Smooth muscle cell (in vitro differentiated cells): Measurements from ENCODE around the gene SLC13A3. TPM values are rescaled to one million over a fixed set of nuclear protein-coding genes. Genes with fewer than 3 reads are reported as not detected.

Experiments
- DNase-seq: peaks from one replicate; lab custom pipeline; 2025; ENCODE audit not compliant: unreplicated experiment; lab: John Stamatoyannopoulos, UW
- H2AFZ ChIP-seq: fragments of 200-600 bp; sonication (generic); 2 replicates; pipeline ENCODE4 v1.6.0; 2016; ENCODE audit warnings: antibody characterized with exemption, low read depth, mild to moderate bottlenecking
- H3F3A ChIP-seq: fragments of 200-600 bp; sonication (generic); 2 replicates; pipeline ENCODE4 v1.6.0; 2017; ENCODE audit warnings: antibody characterized with exemption, low read depth
- H3K27ac ChIP-seq: fragments of 200-600 bp; sonication (generic); 2 replicates; pipeline ENCODE4 v1.5.1; 2016; ENCODE audit warnings: low read depth, mild to moderate bottlenecking
- H3K27me3 ChIP-seq: fragments of 200-600 bp; sonication (generic); 2 replicates; pipeline ENCODE4 v1.6.1; 2016; ENCODE audit warnings: low read depth, mild to moderate bottlenecking
- H3K36me3 ChIP-seq: fragments of 200-600 bp; sonication (generic); 2 replicates; pipeline ENCODE4 v1.5.1; 2016; ENCODE audit warnings: low read depth
- H3K4me1 ChIP-seq: fragments of 200-600 bp; sonication (generic); 2 replicates; pipeline ENCODE4 v1.5.1; 2016; ENCODE audit warnings: low read depth
- H3K4me2 ChIP-seq: fragments of 200-600 bp; sonication (generic); 2 replicates; pipeline ENCODE4 v1.6.0; 2016; ENCODE audit warnings: mild to moderate bottlenecking
- H3K4me3 ChIP-seq: fragments of 200-600 bp; sonication (generic); 2 replicates; pipeline ENCODE4 v1.5.1; 2016; ENCODE audit warnings: mild to moderate bottlenecking
- H3K79me2 ChIP-seq: fragments of 200-600 bp; sonication (generic); 2 replicates; pipeline ENCODE4 v1.6.0; 2016; ENCODE audit warnings: low read depth, mild to moderate bottlenecking
- H3K9ac ChIP-seq: fragments of 200-600 bp; sonication (generic); 2 replicates; pipeline ENCODE4 v1.6.0; 2016; ENCODE audit warnings: low read depth
- H3K9me3 ChIP-seq: fragments of 200-600 bp; sonication (generic); replicated peaks from 2 replicates; pipeline ENCODE4 v1.5.1; 2016; ENCODE audit warnings: low read depth
- H4K20me1 ChIP-seq: fragments of 200-600 bp; sonication (generic); 2 replicates; pipeline ENCODE4 v1.6.0; 2016; ENCODE audit warnings: low read depth
- WGBS: methylation state at CpG from one replicate; pipeline ENCODE4 v1.1.7; 2016; ENCODE audit warnings: low lambda C conversion rate; 5-methylcytosine and 5-hydroxymethylcytosine counted together
- polyA plus RNA-seq: library from polyadenylated mRNA; unstranded; fragments of >200 nt; fragmentation: Nextera tagmentation; extraction: Ambion mirVana; gene quantifications from 2 replicates; pipeline ENCODE4 v1.2.1, GENCODE V29; 2016
- total RNA-seq: library from RNA; depleted of rRNA; stranded (reverse); fragments of >200 nt; gene quantifications from 2 replicates; pipeline ENCODE4 v1.2.3, GENCODE V29; 2014
- TF ChIP-seq, protein P1 (sequence below): fragments of 200-600 bp; sonication (generic); IDR thresholded peaks from 2 replicates; pipeline ENCODE4 v1.5.1; 2017; ENCODE audit warnings: borderline replicate concordance, mild to moderate bottlenecking, antibody characterized with exemption; ENCODE audit not compliant: insufficient read depth, poor library complexity, severe bottlenecking

SLC13A3 gene
- total and polyA plus RNA-seq, 2 experiments from 2014 or later = 6.4 to 7.7 TPM

DNA sequence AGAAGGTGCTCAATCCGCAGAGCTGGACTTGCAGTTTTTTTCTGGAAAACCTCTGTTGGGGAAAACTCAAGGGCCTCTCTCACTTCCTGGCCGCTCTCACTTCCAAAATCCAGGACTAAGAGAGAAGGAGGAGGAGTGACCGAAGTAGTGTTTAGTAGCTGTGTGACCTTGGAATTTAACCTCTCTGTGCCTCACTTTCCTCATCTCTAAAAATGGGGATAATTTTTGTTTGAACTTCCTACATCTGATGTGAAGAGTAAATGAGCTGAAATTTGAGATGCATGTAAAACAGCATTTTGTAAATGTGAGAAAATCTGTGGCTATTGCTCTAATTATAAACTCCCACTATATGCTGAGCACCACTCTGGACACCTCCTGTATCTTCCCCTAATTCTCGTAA is 5.1 kb downstream of the SLC13A3 start:
- no peaks in the 10 kb centered on the region for H3K9me3 ChIP-seq
- H3K27ac ChIP-seq = no peak overlapping the region
- peaks cover 6% of the 10 kb centered on the region for H3K4me1 ChIP-seq
- H3K9ac ChIP-seq = no peak overlapping the region
- no peak overlapping the region for H3K4me2 ChIP-seq
- no peaks in the 10 kb centered on the region for H3K79me2 ChIP-seq
- WGBS = 90% methylated on average over 4 of the region's 4 CpGs
- no peak for DNase-seq
- no peaks in the 10 kb centered on the region for H3K36me3 ChIP-seq
- no peaks in the 10 kb centered on the region for H3F3A ChIP-seq
- TF ChIP-seq, protein P1, sequence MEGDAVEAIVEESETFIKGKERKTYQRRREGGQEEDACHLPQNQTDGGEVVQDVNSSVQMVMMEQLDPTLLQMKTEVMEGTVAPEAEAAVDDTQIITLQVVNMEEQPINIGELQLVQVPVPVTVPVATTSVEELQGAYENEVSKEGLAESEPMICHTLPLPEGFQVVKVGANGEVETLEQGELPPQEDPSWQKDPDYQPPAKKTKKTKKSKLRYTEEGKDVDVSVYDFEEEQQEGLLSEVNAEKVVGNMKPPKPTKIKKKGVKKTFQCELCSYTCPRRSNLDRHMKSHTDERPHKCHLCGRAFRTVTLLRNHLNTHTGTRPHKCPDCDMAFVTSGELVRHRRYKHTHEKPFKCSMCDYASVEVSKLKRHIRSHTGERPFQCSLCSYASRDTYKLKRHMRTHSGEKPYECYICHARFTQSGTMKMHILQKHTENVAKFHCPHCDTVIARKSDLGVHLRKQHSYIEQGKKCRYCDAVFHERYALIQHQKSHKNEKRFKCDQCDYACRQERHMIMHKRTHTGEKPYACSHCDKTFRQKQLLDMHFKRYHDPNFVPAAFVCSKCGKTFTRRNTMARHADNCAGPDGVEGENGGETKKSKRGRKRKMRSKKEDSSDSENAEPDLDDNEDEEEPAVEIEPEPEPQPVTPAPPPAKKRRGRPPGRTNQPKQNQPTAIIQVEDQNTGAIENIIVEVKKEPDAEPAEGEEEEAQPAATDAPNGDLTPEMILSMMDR = no peak
- peaks cover 21% of the 10 kb centered on the region for H3K27me3 ChIP-seq
- H2AFZ ChIP-seq = no peak overlapping the region
- no peaks in the 10 kb centered on the region for H4K20me1 ChIP-seq
- no peak overlapping the region for H3K4me3 ChIP-seq

DNA sequence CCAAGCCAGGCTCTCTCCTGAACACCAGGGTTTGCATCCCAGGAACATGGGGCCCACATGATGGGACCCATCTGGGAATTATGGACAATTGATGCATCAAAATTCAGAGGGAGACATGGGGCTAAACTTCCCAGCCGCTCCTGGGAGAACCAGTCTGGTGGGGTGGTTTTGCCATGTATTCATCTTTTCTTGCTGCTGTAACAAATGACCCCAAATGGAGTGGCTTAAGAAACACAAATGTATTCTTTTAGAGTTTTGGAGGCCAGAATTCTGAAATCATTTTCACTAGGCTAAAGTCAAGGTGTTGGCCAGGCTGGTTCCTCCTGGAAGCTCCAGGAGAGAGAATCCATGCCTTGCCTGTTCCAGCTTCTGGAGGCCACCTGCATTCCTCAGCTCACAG is 6.5 kb downstream of the SLC13A3 start:
- TF ChIP-seq, protein P1 = no peak
- WGBS = 88% methylated on average over 1 of the region's 1 CpG
- no peaks in the 10 kb centered on the region for H3K36me3 ChIP-seq

DNA sequence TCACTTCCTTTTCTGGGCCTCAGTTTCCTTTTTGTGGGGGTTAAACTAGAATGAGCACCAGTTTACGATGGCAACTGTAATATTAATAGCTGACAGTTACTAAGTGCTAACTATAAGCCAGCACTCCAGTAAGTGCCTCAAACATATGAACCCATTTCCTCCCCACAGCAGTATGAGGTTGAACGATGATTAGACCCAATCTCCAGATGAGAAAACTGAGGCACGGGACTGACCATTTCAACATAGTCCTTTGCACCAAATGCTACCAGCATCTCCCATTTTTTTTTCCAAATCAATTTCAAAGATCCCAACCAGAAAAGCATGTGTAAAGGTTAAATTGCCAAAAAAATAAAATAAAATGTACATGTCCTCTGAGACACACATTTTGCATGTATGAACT is 7.1 kb downstream of the SLC13A3 start:
- Histone ChIP-seq H3K4me1 (peaks cover 6% of the 10 kb centered on the region), H3K79me2 (no peaks in the 10 kb centered on the region), H3K36me3 (no peaks in the 10 kb centered on the region), H3K4me3 (no peak overlapping the region), H3K4me2 (no peak overlapping the region), H3K27me3 (peaks cover 2% of the 10 kb centered on the region), H3K9ac (no peak overlapping the region), H4K20me1 (no peaks in the 10 kb centered on the region), H3K27ac (no peak overlapping the region), H2AFZ (no peak overlapping the region), H3K9me3 (no peaks in the 10 kb centered on the region), H3F3A (no peaks in the 10 kb centered on the region)
- TF ChIP-seq, protein P1 = no peak
- 99% methylated on average over 3 of the region's 3 CpGs for WGBS
- DNase-seq = no peak

More for the DNA sequence above, 6.5 kb downstream of the SLC13A3 start:
- H4K20me1 ChIP-seq = no peaks in the 10 kb centered on the region
- H3F3A ChIP-seq = no peaks in the 10 kb centered on the region
- H3K27ac ChIP-seq = no peak overlapping the region
- no peak for DNase-seq
- no peak overlapping the region for H3K9ac ChIP-seq
- no peak overlapping the region for H3K4me2 ChIP-seq
- peaks cover 8% of the 10 kb centered on the region for H3K27me3 ChIP-seq
- H3K4me1 ChIP-seq = peaks cover 6% of the 10 kb centered on the region
- no peak overlapping the region for H3K4me3 ChIP-seq
- H2AFZ ChIP-seq = no peak overlapping the region
- no peaks in the 10 kb centered on the region for H3K9me3 ChIP-seq
- no peaks in the 10 kb centered on the region for H3K79me2 ChIP-seq

DNA sequence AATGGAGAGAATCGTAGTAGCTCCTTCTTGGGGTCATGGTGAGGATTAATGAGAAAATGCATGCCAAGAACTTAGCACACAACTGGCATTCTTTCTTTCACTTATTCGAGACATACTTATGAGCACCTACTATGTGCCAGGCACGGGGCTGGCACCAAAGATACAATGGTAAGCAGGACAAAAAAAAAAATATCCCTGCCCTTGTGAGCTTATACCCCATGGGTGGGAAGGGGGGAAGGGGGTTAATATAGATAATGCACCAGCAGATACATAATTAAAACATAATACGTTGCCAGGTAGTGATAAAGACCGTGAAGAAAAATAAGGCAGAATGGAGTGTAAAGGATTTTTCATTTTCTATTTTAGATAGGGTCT is 8.3 kb downstream of the SLC13A3 start:
- no peaks in the 10 kb centered on the region for H3K36me3 ChIP-seq
- TF ChIP-seq, protein P1 = no peak
- no peaks in the 10 kb centered on the region for H3K79me2 ChIP-seq
- no peak overlapping the region for H2AFZ ChIP-seq
- no peak overlapping the region for H3K4me3 ChIP-seq
- H3K9ac ChIP-seq = no peak overlapping the region
- peaks cover 8% of the 10 kb centered on the region for H3K4me1 ChIP-seq
- H3K27ac ChIP-seq = no peak overlapping the region
- H3K4me2 ChIP-seq = no peak overlapping the region
- H3K9me3 ChIP-seq = no peaks in the 10 kb centered on the region
- DNase-seq = no peak
- no peaks in the 10 kb centered on the region for H4K20me1 ChIP-seq
- WGBS = 94% methylated on average over 5 of the region's 5 CpGs
- no peaks in the 10 kb centered on the region for H3K27me3 ChIP-seq
- no peaks in the 10 kb centered on the region for H3F3A ChIP-seq
